Medulla oblongata (tissue), 1 donor: ENCODE measurements around the gene PIGR.

ENCODE experiments used
- DNase-seq: peaks from one replicate; pipeline ENCODE4 v3.0.0-alpha.2; 2015; ENCODE audit errors: extremely low spot score

PIGR gene

GRCh38 chr1:206961668-206962067, 15.4 kb upstream of the PIGR start:
- DNase-seq: no peak

DNA sequence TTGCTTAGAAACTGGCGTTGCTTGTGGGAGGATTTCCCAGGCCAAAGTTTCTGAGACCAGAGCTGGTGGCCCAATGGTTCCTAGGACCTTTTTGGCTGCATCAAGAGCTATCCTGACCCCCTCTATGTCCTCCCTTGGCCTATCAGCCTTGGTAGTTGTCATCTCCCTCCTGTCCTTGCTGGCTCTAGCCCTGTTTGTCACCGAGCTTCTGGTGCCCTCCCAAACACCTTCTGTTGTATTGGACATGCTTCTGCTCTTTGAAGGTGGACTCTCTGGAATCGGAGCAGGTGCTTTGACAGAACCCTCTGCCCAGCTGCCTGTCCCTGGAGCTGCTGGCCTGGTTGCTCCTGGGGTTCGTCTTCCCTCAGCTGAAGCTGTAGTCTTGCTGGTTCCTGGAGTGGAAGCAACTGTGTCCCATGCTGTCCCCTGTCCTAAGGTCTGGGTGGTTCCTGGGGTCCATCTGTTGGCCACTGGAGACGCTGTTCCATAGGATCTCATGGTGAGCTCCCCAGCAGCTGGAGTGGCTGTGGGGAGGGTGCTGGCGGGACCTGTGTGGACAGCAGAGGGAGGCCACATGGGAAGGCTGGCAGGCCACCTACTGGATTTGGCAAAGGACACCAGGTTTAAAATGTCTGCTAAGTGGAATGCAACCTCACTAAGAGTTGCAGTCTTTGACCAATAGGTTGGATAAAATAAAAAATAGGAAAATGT, 14.6 kb upstream of the PIGR start:
- DNase-seq: no peak

GRCh38 chr1:206958144-206958543, 11.9 kb upstream of the PIGR start:
- no peak for DNase-seq

GRCh38 chr1:206957639-206958038, 11.4 kb upstream of the PIGR start:
- DNase-seq: no peak

DNA sequence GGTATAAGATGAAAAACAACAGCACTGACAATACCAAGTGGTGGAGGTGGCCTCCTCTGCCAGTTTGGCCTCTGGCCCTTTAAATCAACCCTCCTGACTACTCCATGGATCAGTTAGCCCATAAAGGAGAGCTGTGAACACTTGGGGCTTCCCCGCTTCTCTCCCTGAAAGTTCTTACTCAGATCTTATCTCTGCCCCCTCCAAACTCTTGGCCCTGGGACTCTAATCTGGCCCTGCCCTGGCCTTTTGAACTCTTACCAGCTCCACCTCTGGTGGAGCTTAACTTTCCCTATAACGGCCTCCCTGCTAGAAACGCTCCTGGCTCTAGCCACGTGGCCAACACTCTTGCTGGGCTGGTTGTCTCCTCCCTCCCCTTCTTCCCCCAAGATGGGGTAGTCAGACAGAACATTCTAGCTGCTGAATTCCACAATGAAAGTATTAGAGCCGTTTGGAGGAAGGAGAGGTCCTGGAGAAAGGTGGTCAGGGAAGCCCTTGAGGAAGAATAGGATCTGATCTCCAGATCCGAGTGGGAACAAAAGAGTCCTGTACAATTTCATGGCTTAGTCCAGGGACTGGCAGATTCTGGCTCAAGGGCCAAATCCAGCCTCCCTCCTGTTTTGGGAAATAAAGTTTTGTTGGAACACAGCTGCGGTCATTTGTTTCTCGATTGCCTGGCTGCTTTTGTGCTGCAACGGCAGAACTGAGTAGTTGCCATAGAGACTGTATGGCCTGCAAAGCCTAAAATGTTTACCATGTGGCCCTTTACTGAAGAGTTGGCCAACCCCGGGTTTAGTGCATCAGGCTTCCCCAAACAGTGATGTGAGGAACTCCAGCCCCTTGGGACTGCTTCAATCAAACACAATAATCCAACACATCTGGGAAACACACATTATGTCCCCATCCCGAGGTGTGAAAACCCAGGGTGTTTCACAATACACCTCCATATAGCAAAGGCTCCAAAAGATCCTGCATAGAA, 9.5 kb upstream of the PIGR start:
- no peak for DNase-seq

DNA sequence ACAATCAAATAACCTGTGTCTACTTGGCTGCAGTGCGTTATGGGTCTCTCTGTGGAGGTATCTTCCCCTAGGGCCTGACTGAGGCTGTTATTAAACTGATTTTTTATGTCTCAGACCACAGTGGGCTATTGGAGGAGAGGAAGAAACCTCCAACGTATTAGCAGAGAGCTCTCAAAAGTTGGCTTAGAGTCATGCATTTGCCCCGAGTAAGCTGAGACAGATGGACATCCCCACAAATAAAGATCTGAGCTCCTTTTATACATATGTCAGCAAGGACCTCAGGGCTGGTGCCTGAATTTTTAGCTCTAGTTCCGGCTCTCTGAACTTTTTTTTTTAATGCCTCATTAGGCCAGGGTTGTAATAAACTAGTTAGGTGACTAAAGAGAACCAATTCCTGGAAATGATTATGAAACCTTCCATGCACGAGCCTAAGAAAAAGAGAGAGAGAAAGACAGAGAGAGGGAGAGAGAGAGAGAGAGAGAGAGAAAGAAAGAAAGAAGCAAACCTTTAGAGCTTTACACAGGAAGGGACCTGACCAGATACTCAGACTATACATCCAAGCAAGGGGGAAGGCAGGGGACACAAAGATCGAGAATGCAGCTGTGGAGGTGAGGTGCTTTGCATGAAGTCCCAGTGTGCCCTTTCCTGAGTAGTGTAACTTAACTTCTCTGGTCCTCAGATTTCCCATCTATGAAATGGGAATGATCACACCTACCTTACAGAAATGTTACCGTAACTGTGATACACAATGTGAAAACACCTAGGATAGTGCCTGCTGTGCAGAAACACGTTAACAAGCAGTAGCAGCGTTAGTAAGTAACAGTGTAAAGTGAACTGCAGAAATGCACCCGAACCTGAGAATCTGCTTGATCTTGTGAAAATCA, 8.4 kb upstream of the PIGR start:
- no peak for DNase-seq

- DNase-seq: no peak
These were observed 7.4 kb upstream of the PIGR start for GRCh38 chr1:206953626-206954025.

DNA sequence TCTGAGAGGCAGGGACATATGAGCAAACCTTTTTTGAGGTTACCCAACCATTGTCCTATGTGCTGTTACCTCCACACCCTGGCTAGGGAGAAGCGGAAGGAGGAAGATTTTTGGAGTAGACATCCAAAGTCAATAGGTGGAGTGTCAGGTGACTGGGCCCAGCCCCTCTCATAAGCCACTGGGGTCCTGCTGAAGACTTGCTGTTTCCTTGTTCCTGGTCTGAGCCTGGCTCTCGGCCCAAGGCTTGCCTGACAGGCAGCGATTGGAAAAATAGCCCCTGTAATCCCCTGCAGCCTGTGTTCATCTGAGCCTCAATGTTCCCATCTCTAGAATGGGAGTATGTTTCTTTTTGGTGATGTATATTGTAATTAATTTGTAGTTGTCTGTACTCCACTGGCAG, 6.9 kb upstream of the PIGR start:
- no peak for DNase-seq

GRCh38 chr1:206952171-206952570, 5.9 kb upstream of the PIGR start:
- DNase-seq: no peak

- DNase-seq: no peak
These were observed 5.2 kb upstream of the PIGR start for GRCh38 chr1:206951318-206952100.

- DNase-seq: no peak
These were observed 3.4 kb upstream of the PIGR start for GRCh38 chr1:206949641-206950040.

GRCh38 chr1:206949208-206949607, 2.9 kb upstream of the PIGR start:
- DNase-seq: peak; percentile 75

- DNase-seq: peak; percentile 42
These were observed 989 bp upstream of the PIGR start for GRCh38 chr1:206947255-206947654.

- no peak for DNase-seq
These were observed 487 bp downstream of the PIGR start for GRCh38 chr1:206945779-206946178.

- no peak for DNase-seq
These were observed 1.6 kb downstream of the PIGR start for GRCh38 chr1:206944703-206945102.

DNA sequence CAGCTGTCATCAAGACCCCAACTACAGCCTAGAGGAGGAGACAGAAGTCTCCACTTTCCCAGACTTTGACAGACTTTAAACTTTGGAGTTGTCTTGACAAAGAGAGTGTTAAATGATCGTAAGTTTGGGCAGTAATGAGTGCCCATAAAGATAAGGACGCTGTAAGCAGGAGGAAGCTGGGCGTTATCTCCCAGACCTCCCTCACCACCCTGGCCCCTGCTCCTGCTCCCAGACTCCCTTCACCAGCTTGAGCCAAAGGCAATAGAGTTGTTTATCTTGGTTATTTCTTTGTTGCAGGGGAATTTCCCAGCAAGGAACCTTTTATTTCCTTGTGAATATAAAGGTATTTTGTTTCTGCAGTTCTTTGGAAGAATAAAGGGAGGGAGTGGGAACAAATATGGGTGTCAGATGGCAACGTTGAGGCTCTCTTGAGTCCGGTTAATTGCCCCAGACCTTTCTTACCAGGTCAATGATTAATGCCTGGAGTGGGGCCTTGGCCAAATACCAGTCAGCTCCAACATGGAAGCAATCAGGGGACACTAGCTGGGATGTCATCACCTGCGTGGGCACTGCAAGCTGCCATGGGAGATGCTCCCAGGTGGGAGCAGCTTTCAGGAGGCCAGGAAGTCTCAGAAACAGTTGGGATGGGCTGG, 4.4 kb downstream of the PIGR start:
- no peak for DNase-seq

- no peak for DNase-seq
These were observed 5.7 kb downstream of the PIGR start for GRCh38 chr1:206940588-206940936.

- no peak for DNase-seq
These were observed 6.3 kb downstream of the PIGR start for GRCh38 chr1:206939841-206940587.

DNA sequence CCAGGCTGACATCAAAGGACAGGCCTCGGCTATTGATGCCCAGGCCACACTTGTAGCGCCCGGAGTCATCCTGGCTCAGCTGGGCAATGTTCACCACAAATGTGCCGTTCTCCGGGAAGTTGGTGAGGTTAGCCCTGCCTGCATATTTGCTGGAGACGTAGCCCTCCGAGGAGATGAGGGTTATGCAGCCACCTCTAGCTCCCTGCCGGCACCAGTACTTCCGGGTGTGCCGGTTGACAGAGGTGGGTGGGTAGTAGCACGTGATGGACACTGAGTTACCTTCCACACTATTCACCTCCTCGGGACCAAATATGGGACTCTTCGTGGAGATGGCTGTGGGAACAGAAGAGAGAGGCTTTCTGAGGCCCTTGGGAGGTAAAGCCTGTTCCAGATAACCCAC, 7.1 kb downstream of the PIGR start:
- DNase-seq: no peak

- peak; percentile 45 for DNase-seq
These were observed 8.8 kb downstream of the PIGR start for GRCh38 chr1:206937425-206937824.
